Midbrain (tissue), 1 donor: ENCODE data around the gene WDR54.

Experiments used
- DNase-seq: peaks from one replicate; lab custom pipeline; 2025; lab: John Stamatoyannopoulos, UW

The WDR54 gene

DNA sequence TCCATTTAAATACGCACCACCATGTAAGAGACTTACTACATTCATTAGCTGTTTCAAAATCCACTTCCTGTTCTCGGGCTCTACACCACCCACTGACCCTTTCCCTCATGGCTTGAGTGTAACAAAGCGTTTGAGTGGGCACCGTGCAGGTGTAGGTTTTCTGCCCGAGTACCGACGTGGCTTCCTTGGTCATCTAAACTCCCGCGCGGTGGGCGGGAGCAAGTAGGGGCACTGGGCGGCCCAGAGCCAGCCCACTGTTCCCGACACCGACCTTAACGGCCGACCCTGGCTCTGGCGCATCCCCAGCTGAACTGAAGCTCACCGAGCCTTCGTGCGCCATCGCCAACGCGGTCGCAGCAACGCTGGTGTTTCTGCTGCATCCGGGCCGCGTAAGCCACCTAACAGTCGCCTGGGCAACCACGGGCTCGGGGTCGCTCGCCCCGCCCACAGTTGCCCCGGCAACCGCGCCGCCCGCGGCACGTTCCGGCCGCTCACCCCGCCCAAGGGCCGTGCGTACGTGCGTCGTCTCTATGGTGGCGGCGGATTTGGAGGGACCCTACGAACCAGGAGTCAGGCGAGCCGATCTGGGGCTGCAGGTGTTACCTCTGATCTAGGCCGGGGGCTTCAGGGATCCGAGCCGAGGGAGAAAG lies at the start of gene WDR54, which contains the start of gene C2orf81:
Gene WDR54 (plus strand): TSS at position 510 of the 650 bp plus-strand sequence. CDS start 424 bp downstream, outside the sequence.
Gene C2orf81 (minus strand): TSS at position 399 of the 650 bp plus-strand sequence. CDS start 59 bp downstream, at position 340.
- DNase-seq = peak; percentile 70

DNA sequence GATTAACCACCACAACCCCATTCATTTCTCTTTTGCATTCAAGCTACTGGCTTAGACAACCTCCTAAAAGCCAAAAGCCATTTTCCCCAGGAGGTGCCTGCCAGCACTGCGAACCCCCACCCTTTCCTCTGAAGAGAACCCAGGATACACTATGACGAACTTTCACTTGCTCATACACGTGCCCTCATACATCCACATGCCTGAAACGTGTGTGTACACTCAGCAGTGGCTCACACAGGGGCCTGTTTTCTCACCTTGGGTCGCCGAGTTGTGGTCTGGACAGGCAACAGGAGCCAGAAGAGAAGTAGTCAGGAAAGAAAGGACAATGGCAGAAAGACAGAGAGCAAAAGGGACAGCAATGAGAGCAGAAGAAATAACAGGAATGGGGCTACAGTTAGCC lies 48.9 kb upstream of the WDR54 start:
- DNase-seq = no peak

GRCh38 chr2:74373221-74373676 lies 48.3 kb upstream of the WDR54 start:
- DNase-seq = no peak

GRCh38 chr2:74373985-74374384 lies 47.5 kb upstream of the WDR54 start:
- DNase-seq = no peak

GRCh38 chr2:74374509-74375205 lies 46.9 kb upstream of the WDR54 start:
- peak; percentile 96 for DNase-seq

GRCh38 chr2:74375838-74376237 lies 45.7 kb upstream of the WDR54 start:
- DNase-seq = no peak

GRCh38 chr2:74378007-74378406 lies 43.5 kb upstream of the WDR54 start:
- no peak for DNase-seq

- peak; percentile 80 for DNase-seq
Observed at GRCh38 chr2:74379851-74380789, 41.4 kb upstream of the WDR54 start, which contains the start of gene DCTN1. Gene DCTN1, minus strand, starts transcription at chr2:74380311. Its CDS starts 274 bp downstream, at chr2:74380037.

DNA sequence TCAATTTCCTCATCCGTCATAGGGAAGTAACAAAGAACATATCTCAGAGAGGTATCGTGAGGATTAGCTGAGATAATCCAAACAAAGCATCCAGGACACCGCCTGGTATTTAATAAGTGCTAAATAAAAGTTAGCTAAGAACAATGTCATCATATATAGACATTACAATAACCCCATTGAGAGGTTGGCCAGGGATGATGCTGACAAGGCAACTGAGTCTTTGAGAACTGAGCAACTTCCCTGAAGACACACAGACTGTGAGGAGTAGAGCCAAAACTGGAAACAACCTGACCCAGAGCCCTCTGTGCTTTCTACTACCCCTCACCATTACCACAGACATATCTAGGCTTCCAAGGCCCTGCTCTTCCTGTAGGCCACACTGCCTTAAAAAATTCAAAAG lies 39.8 kb upstream of the WDR54 start:
- no peak for DNase-seq

- no peak for DNase-seq
Observed at GRCh38 chr2:74383254-74383653, 38.3 kb upstream of the WDR54 start.

DNA sequence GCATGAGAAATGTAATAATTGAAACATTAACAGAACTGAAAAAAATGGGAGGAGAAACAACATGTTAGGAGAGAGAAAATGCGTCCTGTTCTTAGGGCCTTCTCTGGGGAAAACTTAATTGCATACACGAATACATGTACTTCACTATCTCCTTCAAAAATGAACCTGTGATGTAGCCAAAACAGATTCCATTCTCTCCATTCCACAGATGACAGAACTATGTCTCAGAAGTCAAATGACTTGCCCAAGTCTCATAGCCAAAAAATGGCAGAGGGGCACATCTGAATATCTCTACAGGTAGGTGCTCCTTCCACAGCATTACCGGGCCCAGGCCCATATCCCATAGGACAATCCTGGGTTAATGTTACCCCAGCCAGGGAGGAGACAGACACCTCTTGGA lies 37.5 kb upstream of the WDR54 start:
- no peak for DNase-seq

DNA sequence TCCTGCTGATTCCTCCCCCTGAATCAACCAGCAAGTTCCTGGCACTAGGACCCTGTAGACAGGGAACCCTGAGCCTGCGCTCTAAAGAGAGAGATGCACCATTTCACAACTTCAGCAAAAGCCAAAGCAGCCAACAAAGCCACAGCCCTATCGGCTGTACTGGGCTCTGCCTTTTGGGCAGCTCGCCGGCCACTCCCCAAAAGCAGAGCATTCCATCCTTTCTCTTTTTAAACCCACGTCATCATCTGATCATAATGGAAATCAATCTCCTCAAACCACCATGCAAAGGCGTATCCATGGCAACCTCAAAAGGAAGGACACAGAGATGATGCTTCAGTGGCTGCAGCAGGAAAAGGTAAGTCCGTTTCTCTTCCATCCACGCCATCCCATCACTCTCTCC lies 36.1 kb upstream of the WDR54 start:
- peak; percentile 83 for DNase-seq

DNA sequence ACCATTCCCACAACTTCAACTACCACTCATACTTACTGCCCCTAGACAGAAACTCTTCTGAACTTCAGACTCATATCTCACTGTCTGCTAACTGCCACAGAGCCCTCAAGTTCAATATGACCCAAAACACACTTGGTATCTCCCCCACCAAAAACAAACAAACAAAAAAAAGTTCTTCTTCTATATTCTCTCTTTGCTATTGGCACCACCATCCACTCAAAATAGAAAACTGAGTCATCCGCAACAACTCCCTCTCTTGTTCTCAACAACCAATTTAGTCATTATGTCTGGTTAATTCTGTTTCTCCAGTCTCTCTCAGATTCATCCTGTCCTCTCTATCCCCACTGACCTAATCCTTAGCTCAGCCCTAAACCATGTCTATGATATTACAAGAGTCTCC lies 34.2 kb upstream of the WDR54 start:
- no peak for DNase-seq

DNA sequence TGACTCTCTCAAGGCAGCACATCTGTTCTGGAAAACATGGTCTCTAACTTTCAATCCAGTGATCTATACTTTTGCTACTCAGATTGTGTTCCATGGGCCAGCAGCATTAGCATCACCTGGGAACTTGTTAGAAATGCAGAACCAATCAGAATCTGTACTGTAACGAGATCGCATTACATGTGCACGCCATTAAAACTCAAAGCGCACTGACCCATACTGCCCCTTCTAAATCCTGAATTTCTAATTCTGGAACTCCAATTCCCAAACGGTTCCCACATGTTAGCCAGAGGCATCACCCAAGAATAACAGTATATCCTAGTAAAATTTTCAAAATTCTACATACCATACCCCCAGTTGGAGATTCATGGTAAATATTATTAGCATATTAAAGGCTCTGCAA lies 30.9 kb upstream of the WDR54 start:
- no peak for DNase-seq

GRCh38 chr2:74391209-74391579 lies 30.3 kb upstream of the WDR54 start:
- no peak for DNase-seq

- peak; percentile 94 for DNase-seq
Observed at GRCh38 chr2:74391580-74392448, 29.7 kb upstream of the WDR54 start.

GRCh38 chr2:74392449-74392743 lies 29.1 kb upstream of the WDR54 start:
- no peak for DNase-seq

GRCh38 chr2:74393525-74393924 lies 28.0 kb upstream of the WDR54 start:
- no peak for DNase-seq

- no peak for DNase-seq
Observed at GRCh38 chr2:74396149-74396548, 25.4 kb upstream of the WDR54 start.

DNA sequence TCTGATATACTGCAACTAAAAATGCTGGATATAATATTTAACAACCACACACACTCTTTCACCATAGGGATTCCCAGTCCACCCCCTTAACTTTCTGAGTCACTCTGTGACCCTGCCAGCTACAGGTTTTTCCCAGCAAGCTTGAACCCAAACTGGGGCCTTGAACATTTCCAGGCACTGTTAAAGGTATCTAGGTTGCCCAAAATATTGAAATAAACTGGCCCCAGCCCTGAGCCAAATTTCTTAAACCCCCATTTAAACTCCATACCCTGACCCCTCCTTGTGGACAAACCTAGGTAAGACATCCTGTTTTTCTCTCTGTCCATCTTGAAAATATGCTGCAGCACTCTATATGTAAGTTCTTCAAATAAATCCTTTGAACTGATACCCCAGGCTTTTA lies 21.7 kb upstream of the WDR54 start:
- DNase-seq = no peak

GRCh38 chr2:74401891-74402290 lies 19.6 kb upstream of the WDR54 start:
- no peak for DNase-seq

DNA sequence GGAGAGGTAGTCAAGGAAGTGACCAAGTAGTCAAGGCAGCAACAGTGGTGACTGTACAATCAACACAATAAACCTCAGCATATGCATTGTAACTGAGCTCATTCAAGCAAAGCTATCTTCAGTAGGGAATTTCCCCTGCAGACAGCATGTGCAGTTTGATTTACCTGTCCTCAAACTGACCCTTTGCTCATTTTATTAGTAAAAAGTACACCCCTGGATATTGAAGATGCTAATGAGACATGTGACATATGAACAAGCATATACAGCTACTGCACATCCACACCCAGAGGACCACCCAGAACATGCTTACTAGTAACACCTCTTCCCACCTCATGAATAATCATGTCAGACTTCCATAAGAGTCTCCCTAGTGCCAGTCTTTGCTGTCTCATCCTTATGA lies 15.5 kb upstream of the WDR54 start:
- DNase-seq = no peak
